Mesothelial cell of epicardium (in vitro differentiated cells): Measurements from ENCODE around the gene TRIM50. TPM values are rescaled to one million over a fixed set of nuclear protein-coding genes. Genes with fewer than 3 reads are reported as not detected.

Source experiments
- DNase-seq, 2 experiments: peaks; one replicate each; pipeline ENCODE4 v3.0.0; 2021; ENCODE audit warnings: low spot score in 2 of 2; ENCODE audit not compliant: unreplicated experiment in 2 of 2
- H3K27ac Mint-ChIP-seq: 2 replicates; pipeline ENCODE4 v1.8.0; 2021; ENCODE audit warnings: mixed read lengths
- H3K27me3 Mint-ChIP-seq: 2 replicates; pipeline ENCODE4 v1.8.0; 2021; ENCODE audit warnings: low read depth, mixed read lengths
- H3K36me3 Mint-ChIP-seq: 2 replicates; pipeline ENCODE4 v1.8.0; 2021; ENCODE audit warnings: mixed read lengths
- H3K4me1 Mint-ChIP-seq: 2 replicates; pipeline ENCODE4 v1.8.0; 2021; ENCODE audit warnings: mixed read lengths
- H3K4me3 Mint-ChIP-seq: 2 replicates; pipeline ENCODE4 v1.8.0; 2021; ENCODE audit warnings: mild to moderate bottlenecking, moderate library complexity, mixed read lengths
- H3K9me3 Mint-ChIP-seq: 2 replicates; pipeline ENCODE4 v1.8.0; 2021; ENCODE audit warnings: mixed read lengths
- CTCF ChIP-seq: fragments of 200-600 bp; sonication (generic); IDR thresholded peaks from one replicate; pipeline ENCODE4 v1.5.0; 2021; ENCODE audit warnings: antibody characterized with exemption; ENCODE audit not compliant: unreplicated experiment
- total RNA-seq: library from RNA; stranded (reverse); gene quantifications from 3 replicates; pipeline ENCODE4 v1.2.1, GENCODE V29; 2021

TRIM50 gene
- total RNA-seq, 1 donor from 2014 or later, result not detected

GRCh38 chr7:73358590-73359275, 30.9 kb upstream of the TRIM50 start:
- no peak for TF ChIP-seq CTCF
- Mint-ChIP-seq H3K27me3 (peaks cover 10% of the 10 kb centered on the region), H3K27ac (peak overlapping the region; percentile 51), H3K4me1 (peaks cover 11% of the 10 kb centered on the region), H3K4me3 (no peak overlapping the region), H3K9me3 (no peaks in the 10 kb centered on the region), H3K36me3 (no peaks in the 10 kb centered on the region)
- DNase-seq, result no peak

GRCh38 chr7:73356159-73356558, 28.3 kb upstream of the TRIM50 start:
- DNase-seq, result no peak
- peaks cover 3% of the 10 kb centered on the region for H3K27me3 Mint-ChIP-seq
- peaks cover 9% of the 10 kb centered on the region for H3K9me3 Mint-ChIP-seq
- H3K4me1 Mint-ChIP-seq, result peaks cover 11% of the 10 kb centered on the region
- H3K27ac Mint-ChIP-seq, result no peak overlapping the region
- no peak for TF ChIP-seq CTCF
- no peak overlapping the region for H3K4me3 Mint-ChIP-seq
- H3K36me3 Mint-ChIP-seq, result no peaks in the 10 kb centered on the region

- H3K4me1 Mint-ChIP-seq, result peaks cover 15% of the 10 kb centered on the region
- DNase-seq, result no peak
- H3K27me3 Mint-ChIP-seq, result peaks cover 3% of the 10 kb centered on the region
- H3K9me3 Mint-ChIP-seq, result peaks cover 9% of the 10 kb centered on the region
- no peaks in the 10 kb centered on the region for H3K36me3 Mint-ChIP-seq
- no peak overlapping the region for H3K27ac Mint-ChIP-seq
- TF ChIP-seq CTCF, result no peak
- no peak overlapping the region for H3K4me3 Mint-ChIP-seq
Observed at GRCh38 chr7:73354821-73355220, 26.9 kb upstream of the TRIM50 start.

GRCh38 chr7:73354196-73354595, 26.3 kb upstream of the TRIM50 start:
- peaks cover 9% of the 10 kb centered on the region for H3K9me3 Mint-ChIP-seq
- H3K4me3 Mint-ChIP-seq, result no peak overlapping the region
- peaks cover 12% of the 10 kb centered on the region for H3K4me1 Mint-ChIP-seq
- no peak overlapping the region for H3K27ac Mint-ChIP-seq
- no peaks in the 10 kb centered on the region for H3K36me3 Mint-ChIP-seq
- DNase-seq, result no peak
- TF ChIP-seq CTCF, result no peak
- peaks cover 3% of the 10 kb centered on the region for H3K27me3 Mint-ChIP-seq

GRCh38 chr7:73353243-73353642, 25.4 kb upstream of the TRIM50 start:
- no peak overlapping the region for H3K4me3 Mint-ChIP-seq
- no peak overlapping the region for H3K27ac Mint-ChIP-seq
- TF ChIP-seq CTCF, result no peak
- H3K36me3 Mint-ChIP-seq, result no peaks in the 10 kb centered on the region
- peaks cover 3% of the 10 kb centered on the region for H3K27me3 Mint-ChIP-seq
- DNase-seq, result no peak
- peaks cover 11% of the 10 kb centered on the region for H3K9me3 Mint-ChIP-seq
- peaks cover 9% of the 10 kb centered on the region for H3K4me1 Mint-ChIP-seq
